Stimulated activated CD8-positive, alpha-beta memory T cell treated with anti-CD3 and anti-CD28 coated beads, Interleukin-15, amount 100 ng/mL, for 4 hours (primary cell): ENCODE results near the gene ZBTB46.
"Not testable (repeated sequence)": the region's sequence is repeated elsewhere in the genome, so short reads cannot be mapped to it uniquely, and the experiment has no call there.

Source experiments
- DNase-seq, 2 donors: peaks; one replicate each; pipeline ENCODE4 v3.0.0-alpha.2; 2020; ENCODE audit warnings: low read depth in 2 of 2

The ZBTB46 gene

DNA sequence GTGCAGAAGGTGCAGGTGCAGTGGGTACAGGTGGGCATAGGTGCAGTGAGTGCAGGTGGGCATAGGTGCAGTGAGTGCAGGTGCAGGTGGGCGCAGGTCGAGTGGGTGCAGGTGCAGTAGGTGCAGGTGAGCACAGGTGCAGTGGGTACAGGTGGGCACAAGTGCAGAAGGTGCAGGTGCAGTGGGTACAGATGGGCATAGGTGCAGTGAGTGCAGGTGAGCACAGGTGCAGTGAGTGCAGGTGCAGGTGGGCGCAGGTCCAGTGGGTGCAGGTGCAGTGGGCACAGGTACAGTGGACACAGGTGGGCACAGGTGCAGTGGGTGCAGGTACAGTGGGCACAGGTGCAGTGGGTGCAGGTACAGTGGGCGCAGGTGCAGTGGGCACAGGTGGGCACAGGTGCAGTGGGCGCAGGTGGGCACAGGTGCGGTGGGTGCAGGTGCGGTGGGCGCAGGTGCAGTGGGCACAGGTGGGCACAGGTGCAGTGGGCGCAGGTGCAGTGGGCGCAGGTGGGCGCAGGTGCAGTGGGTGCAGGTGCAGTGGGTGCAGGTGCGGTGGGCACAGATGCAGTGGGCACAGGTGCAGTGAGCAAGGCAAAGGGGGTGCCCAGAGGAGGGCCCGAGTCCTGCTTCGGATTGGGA is 15.3 kb downstream of the ZBTB46 start:
- DNase-seq, result no peak

DNA sequence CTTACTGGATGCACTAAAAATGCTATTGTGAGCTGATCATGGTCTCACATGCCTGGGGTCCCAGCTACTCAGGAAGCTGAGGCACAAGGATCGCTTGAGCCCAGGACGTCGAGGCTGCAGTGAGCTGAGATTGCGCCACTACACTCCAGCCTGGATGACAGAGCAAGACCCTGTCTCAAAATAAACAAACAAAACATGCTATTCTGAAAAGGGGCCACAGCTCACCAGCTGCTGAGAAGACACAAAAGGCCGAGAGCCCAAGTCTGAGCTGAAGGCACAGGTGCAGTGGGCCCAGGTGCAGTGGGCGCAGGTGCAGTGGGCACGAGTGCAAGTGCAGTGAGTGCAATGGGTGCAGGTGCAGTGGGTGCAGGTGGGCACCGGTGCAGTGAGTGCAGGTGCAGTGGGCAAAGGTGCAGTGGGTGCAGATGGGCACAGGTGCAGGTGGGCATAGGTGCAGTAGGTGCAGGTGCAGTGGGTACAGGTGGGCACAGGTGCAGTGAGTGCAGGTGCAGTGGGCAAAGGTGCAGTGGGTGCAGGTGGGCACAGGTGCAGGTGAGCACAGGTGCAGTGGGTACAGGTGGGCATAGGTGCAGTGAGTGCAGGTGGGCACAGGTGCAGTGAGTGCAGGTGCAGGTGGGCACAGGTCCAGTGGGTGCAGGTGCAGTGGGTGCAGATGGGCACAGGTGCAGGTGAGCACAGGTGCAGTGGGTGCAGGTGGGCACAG is 16.0 kb downstream of the ZBTB46 start:
- no peak for DNase-seq

DNA sequence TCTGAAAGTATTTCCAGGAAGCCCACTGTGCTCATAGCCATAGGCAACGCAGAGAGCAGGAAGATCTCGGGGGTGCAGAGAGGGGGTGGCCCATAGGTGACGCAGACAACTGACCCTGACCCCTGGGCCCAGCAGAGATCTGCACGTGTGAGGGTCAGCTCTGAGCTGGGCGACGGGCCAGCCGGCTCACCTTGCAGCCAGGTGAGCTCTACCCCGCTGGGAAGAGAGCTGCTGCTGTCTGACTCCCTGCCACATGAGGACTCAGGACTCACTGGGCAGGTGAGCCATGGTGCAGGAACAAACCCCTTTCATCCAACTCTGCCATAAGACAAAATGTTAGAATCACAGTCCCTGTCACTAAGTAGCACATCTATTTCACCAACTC is 19.6 kb downstream of the ZBTB46 start:
- DNase-seq, result no peak

DNA sequence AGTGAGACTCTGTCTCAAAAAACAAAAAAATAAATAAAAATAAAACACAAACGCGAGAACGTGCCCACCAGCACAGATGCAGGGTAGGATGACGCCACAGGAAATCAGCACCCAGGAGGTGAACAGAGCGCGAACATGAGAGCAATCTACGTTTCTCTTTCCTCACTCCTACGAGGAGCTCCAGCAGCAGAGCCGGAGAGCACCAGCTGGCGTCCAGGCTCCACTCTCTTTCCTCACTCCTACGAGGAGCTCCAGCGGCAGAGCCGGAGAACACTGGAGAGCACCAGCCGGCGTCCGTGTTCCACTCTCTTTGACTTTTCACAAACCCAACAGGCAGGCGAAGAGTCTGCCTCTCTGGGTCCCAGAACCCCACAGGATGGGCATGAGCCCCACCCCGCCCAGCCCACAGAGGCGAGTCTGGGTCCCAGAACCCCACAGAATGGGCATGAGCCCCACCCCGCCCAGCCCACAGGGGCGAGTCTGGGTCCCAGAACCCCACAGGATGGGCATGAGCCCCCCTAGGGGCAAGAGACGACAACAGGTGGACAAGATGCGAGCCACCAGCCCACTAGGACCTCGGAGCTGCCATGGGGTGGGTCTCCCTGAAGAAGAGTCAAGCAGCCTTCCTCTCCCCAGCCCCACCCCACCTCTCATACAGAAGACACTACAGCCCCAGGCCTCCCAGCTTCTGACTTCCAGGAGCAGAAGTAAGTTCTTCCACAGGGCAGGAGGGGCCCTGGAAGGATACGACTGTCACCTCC is 20.2 kb downstream of the ZBTB46 start:
- DNase-seq, result no peak

DNA sequence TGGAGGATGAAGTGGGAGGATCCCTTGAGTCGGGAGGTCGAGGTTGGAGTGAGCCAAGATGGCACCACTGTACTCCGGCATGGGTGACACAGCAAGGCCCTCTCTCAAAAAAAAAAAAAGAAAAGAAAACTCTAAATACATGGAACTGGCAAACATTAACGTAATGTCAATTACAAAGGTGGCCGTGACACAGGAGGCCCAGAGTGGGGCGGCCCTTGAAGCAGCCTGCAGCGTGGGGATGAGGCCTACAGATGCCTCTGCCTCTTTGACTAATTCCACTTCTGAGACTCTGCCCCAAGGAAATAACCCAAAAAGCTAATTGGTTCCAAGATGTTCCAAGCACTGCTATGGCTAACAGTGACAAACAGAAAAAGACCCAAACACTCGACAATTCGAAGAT is 21.2 kb downstream of the ZBTB46 start:
- no peak for DNase-seq

GRCh38 chr20:63808964-63809674 is 21.9 kb downstream of the ZBTB46 start:
- DNase-seq, result no peak

- DNase-seq, result no peak
Measured at GRCh38 chr20:63808145-63808724, 22.8 kb downstream of the ZBTB46 start.

- DNase-seq, result no peak
Measured at GRCh38 chr20:63807654-63808053, 23.4 kb downstream of the ZBTB46 start.

GRCh38 chr20:63804308-63804636 is 26.8 kb downstream of the ZBTB46 start:
- DNase-seq, result no peak

DNA sequence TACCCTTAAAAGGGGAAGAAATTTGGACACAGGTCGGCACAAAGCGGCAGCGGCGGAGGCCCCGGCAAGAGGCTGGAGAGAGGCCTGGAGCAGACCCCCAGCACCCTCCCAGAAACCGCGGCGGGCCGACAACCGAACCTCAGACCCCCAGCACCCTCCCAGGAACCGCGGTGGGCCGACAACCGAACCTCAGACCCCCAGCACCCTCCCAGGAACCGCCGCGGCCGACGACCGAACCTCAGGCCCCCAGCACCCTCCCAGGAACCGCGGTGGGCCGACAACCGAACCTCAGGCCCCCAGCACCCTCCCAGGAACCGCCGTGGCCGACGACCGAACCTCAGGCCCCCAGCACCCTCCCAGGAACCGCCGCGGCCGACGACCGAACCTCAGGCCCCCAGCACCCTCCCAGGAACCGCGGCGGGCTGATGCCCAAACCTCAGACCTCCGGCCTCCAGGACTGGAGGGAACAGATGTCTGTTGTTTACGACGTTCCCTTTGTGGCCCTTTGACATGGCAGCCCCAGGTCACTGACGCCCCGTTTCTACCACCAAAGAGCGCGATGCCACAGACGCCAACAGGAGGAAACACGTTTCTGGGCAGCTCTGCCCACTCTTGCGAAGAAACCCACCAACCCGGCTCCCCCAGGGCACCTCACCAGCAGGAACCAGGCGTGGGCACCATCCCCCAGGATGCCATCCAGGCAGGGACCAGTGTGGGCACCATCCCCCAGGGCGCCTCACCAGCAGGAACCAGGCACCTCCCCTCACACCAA is 28.4 kb downstream of the ZBTB46 start:
- DNase-seq, result no peak

DNA sequence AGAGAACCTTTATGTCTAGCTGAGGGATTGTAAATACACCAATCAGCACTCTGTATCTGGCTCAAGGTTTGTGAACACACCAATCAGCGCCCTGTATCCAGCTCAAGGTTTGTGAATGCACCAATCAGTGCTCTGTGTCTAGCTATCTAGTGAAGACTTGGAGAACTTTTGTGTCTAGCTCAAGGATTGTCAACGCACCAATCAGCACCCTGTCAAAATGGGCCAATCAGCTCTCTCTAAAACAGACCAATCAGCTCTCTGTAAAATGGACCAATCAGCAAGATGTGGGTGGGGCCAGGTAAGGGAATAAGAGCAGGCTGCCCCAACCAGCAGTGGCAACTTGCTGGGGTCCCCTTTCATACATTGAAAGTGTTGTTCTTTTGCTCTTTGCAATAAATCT is 29.9 kb downstream of the ZBTB46 start:
- DNase-seq, result not testable (repeated sequence)

DNA sequence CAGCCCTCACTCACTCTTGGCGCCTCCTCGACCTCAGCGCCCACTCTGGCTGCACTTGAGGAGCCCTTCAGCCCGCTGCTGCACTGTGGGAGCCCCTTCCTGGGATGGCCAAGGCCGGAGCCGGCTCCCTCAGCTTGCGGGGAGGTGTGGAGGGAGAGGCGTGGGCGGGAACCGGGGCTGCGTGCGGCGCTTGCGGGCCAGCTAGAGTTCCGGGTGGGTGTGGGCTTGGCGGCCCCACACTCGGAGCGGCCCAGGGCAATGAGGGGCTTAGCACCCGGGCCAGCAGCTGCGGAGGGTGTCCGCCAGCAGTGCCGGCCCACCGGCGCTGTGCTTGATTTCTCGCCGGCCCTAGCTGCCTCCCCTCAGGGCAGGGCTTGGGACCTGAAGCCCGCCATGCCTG is 30.7 kb downstream of the ZBTB46 start:
- DNase-seq, result not testable (repeated sequence)

DNA sequence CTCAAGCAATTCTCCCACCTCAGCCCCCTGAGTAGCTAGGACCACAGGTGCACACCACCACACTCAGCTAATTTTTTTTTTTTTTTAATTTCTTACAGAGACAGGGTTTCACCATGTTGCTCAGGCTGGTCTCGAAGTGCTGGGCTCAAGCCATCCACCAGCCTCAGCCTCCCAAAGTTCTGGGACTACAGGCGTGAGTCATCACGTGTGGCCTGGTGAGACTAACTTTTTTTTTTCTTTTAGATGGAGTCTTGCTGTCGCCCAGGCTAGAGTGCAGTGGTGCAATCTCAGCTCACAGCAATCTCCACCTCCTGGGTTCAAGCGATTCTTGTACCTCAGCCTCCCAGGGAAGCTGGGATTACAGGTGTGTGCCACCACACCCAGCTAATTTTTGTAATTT is 31.9 kb downstream of the ZBTB46 start:
- DNase-seq, result not testable (repeated sequence)

DNA sequence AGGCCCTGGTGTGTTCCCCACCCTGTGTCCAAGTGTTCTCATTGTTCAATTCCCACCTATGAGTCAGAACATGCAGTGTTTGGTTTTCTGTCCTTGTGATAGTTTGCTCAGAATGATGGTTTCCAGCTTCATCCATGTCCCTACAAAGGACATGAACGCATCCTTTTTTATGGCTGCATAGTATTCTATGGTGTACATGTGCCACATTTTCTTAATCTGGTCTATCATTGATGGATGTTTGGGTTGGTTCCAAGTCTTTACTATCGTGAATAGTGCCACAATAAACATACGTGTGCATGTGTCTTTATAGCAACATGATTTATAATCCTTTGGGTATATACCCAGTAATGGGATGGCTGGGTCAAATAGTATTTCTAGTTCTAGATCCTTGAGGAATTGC is 33.9 kb downstream of the ZBTB46 start:
- not testable (repeated sequence) for DNase-seq

DNA sequence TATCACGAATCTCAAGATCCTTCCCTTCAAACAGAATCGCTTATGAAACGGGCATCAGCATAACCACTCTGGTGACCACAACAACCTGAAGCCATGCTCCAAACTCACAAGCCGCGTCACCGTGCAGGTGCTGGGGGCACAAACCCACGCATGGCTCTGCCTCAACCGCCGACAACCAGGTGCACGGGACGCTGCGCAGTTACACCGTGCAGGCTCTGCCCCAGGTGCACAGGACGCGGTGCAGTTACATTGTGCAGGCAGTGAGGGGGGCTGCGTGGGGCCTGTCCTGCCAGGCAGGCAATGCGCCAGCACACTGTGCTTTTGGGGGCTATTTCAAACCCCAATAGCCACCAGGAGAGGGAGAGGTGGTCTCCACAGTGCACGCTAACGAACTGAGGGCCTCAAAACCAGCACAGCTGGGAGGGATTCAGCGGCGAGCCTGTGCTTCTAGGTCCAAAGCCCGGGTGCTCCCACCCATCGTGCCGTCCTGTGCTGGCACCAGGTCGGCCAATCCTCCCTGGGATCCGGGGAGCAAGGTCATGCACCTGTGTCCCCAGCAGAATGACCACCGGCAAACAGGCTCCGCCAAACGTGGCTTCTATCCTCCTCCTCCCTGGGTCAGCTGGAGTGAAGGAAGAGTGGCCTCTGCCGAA is 35.8 kb downstream of the ZBTB46 start:
- no peak for DNase-seq

DNA sequence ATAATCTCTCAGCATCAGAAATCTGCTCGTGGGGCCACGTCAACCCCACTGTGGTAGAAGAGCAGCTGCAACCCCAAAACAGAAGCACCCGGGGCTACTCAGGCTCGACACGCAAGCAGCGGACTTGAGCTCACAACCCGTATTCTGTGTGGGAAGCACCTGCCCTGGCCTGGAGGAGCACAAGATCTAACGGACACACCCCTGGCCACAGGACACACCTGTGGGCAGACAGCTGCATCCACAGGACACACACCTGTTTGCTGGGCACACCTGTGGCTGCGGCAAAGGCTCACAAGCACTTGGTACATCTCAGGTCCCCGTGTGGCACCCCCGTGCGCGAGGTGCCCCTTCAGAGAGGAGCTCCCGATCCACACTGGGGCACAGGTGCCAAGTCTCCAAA is 36.5 kb downstream of the ZBTB46 start:
- no peak for DNase-seq

- no peak for DNase-seq
Measured at GRCh38 chr20:63792866-63793265, 38.2 kb downstream of the ZBTB46 start.

DNA sequence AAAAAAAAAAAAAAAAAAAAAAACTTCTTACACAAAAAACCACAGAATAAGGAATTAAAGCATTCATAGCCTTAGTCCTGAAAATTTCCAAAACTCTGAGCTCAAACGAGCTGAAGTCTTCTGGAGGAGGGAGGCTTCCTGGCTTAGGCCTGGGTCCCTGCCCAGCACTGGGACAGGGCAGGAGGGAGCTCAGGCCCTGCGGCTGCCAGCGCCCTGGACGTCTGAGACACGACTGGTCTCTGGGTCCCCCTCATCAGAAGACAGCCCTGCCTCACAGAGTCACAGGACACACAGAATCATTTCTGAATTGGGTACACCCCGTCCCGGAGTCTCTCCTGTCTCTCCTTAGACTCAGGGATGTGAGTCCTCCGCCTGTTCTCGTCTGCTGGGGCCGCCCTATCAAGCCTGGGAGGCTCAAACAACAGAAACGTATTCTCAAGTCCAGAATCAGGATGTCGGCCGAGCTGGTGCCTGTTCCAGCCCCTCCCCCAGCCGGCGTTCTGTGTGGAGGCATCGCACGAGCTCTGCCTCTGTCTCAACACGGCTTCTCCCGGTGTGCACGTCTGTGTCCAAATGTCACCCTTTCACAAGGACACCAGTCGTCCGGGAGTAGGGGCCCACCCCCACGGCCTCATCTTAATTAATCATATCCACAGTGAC is 39.4 kb downstream of the ZBTB46 start:
- no peak for DNase-seq

DNA sequence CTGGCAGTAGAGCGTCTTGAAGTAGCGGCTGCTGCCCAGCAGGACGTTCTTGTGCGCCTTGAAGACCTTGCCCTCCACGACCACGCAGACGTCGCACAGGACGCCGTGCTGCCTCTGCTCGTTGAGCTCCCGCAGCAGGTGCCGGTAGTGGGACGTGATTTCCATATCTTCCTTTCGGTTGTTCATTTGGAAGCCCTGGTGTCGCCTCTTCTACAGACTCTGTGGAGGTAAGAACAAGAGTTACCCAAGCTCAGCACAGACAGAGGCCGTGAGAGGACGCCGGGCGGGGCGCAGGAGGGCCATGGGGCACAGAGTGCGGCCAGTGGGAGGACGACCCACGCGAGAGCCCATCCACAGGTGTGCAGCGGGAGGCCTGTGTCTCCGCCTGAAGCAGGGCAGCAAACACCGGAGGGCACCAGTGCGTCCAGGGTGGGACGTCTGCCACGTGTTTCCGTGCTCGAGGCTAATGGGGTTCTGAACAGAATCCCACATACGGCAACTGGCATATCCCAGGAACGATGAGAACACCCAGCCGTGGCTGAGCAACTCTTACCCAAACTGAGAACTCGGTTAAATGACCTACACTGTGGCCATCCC is 40.4 kb downstream of the ZBTB46 start:
- DNase-seq, result no peak
